Activated gamma-delta T cell (primary cell): ENCODE measurements around the gene PTGDR2.
"Not testable (repeated sequence)": the region's sequence is repeated elsewhere in the genome, so short reads cannot be mapped to it uniquely, and the experiment has no call there.

Source experiments
- DNase-seq: peaks from one replicate; lab custom pipeline; 2025; lab: John Stamatoyannopoulos, UW

PTGDR2 gene

DNA sequence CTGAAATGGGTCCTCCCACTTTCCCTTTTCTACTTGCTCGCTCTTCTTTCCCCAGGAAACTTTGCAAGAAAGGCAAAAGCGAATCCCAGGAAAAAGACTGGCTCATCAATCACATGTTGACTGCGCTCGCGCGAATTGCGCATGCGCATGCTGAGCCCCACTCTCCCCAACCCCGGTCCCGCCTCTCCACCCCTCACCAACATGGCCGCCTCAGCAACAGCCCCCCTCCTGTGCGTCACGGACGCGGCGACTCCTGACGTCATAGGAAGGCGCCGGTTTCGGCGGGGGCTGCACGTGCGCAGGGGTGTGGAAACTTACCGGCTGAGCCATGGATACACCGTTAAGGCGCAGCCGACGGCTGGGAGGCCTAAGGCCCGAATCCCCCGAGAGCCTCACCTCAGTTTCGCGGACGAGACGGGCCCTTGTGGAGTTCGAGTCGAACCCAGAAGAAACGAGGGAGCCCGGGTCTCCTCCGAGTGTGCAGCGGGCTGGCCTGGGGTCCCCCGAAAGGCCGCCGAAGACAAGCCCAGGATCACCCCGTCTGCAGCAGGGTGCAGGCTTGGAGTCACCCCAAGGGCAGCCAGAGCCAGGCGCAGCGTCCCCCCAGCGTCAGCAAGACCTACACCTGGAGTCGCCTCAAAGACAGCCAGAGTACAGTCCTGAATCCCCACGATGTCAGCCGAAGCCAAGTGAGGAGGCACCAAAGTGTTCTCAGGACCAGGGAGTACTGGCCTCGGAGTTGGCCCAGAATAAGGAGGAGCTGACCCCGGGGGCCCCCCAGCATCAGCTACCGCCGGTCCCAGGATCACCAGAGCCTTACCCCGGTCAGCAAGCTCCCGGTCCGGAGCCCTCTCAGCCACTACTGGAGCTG is 13.7 kb downstream of the PTGDR2 start, which contains the start of gene CCDC86:
Gene CCDC86 (plus strand): TSS at position 317 of the 871 bp plus-strand sequence. CDS start 12 bp downstream, at position 329.
- DNase-seq: peak; percentile 96

DNA sequence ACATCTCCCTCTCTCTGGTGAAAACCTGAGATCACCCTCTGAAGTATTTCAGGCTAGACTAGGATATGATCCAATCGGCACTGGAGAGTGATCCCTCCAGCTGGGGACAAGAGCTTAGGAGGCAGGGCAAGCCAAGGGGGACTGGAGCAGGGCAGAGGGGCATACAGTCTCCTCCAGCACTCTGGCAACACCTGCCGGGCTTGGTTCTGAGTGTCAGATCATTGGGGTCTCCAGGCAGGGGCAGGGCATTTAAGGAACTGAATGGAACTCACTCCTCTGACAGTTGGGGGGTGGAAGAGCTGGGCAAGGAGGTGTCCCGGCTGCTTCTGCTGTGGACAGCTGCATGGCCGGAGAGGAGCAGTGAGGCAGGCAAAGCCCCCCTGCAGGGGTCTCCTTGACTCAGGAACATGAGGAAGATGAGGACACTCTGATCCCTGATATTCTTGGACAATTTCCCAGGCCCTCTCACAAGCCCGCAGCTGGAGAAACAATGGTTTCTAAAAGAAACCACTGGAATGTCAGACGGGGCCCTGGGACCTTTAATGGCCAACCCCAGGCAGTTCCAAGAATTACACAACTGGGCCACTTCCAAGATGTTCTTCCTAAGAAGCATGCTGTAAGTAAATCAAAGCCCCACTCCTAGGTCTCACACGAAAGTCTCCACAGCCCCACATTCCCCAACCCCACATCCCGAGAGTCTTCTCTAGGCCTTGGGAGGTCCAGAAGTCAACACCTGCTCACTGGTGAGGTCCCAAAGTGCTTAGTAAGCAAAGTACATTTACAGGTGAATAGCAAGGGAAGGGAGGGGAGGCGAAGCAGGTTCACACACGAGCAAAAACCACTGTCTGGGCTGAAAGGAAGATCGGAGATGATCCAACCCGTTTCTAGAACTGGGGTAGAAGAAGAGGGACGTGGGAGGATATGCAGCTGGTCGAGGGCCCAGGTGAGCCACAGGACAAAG is 15.0 kb downstream of the PTGDR2 start:
- no peak for DNase-seq

DNA sequence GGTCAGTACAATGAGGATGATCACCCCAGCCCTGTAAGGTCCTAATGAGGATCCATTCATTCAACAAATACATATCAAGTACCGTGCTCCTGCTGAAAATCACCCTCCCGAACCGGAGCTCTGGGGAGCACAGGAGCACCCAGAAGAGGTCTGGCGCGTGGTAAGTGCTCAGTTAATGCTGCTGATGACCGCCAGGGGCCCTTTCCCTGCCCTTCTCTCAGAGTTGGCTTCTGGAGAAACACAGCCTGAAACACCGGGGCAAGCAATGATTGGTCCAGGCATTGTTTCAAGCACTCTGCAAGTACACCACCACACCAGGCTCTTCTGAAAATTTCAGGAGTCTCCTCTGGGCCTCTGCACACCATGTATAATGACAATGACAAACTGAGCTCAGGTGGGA is 17.6 kb downstream of the PTGDR2 start:
- DNase-seq: no peak

DNA sequence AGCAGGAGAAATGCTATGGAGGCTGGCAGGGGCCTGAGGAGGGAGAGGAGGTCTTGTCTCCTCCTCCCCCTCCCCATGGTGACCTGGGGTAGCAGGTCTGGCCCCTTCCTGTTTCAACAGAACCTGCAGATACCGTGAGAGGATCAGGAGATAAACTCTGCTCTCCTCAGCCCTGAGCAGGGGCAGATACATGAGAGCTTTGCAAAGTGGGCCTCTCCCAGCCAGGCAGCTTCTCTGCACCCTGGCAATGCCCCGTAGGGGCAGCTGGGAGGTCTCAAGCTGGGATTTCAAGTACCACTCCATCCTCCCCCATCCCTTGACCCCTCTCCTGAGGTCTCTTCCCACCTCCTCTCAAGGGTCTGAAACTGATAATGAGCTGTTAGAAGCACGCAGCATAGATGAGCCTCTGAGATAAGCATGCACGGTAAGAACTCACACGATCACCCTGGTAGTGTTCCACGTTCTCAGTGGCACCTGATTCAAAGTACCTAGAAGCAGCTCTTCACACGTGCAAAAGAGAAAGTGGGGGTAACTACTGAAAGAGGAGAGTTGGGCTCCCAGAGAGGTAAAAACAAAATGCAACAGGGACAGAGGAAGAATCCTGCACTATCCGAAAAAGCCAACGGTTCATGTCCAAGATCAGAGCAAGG is 18.8 kb downstream of the PTGDR2 start:
- no peak for DNase-seq

DNA sequence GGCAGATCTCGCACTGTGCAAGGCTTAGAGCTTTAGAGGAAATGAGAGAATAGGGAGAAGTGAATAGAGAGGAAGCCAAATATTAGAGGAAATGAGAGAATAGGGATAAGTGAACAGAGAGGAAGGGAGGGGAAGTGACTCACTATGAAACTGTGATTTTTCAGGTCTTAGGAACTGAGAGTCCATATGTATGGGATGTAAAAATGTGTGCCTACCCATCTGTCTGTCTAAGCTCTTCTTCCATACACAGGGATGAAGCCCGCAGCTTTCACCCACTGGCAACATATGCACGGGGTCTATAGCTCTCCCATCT is 20.3 kb downstream of the PTGDR2 start:
- DNase-seq: no peak

- no peak for DNase-seq
Observed at GRCh38 chr11:60834742-60835533, 20.8 kb downstream of the PTGDR2 start.

DNA sequence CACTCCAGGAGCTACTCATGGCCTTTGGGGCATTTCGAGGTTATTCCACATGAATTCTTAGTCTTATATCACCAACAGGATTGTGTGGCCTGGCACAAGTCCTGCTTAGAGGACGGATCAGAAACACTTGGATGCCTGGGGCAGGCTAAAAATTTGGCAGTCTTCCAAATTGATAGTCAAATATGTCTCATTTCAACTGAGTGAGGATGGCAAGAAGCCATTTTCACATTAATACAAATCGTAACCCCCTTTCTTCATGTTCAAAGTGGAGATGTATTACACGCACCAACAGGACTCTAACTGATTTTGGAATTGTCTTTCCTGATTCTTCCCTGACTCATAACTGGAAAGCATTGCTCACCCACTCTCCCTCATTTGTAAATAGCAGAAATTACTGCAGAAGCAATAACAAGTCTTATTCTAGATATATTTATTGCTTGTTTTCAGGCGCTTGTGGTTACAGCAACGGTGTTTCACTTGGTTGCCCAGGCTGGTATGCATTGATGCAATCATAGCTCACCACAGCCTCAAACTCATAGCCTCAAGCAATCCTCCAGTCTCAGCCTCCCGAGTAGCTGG is 24.2 kb downstream of the PTGDR2 start:
- no peak for DNase-seq

DNA sequence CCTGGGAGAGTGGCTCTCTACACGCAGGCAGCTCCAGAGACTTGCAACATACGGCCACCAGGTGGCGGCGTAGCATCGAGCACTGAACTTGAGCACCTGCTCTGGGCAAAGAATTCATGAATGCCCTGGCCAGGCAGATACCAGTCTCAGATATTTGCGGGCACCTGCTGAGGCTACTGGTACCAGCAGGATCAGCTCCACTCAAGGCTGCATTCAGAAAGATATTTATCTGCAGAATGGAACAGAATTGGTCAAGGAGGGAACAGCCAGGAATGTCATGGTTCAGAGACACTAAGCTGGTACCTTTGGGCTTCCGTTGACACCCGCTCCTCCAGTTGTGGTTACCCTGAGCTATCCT is 24.6 kb downstream of the PTGDR2 start:
- DNase-seq: peak; percentile 21

- DNase-seq: no peak
Observed at GRCh38 chr11:60830478-60831142, 25.1 kb downstream of the PTGDR2 start.

DNA sequence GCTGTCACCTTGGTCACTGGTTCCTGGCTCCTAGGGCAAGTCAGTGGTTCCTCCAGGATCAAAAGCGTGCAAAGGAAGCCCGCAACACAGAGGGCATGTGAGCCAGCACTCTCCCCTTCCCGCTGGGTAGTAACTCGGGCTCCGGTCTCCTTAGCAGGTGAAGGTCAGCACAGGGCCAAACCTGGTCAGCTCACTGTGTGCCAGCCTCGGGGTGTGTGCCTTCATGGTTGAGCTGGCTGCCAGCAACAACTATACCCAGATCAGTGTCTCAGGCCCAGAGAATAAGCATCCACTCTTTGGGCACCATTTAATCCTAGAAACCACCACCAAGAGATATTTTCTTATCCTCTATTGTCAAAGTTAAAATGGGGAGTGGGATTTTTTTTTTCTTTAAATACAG is 30.0 kb downstream of the PTGDR2 start:
- no peak for DNase-seq

GRCh38 chr11:60825118-60825517 is 30.6 kb downstream of the PTGDR2 start:
- no peak for DNase-seq

- DNase-seq: not testable (repeated sequence)
Observed at GRCh38 chr11:60823745-60824306, 31.9 kb downstream of the PTGDR2 start.

- DNase-seq: no peak
Observed at GRCh38 chr11:60821827-60822599, 33.7 kb downstream of the PTGDR2 start.

GRCh38 chr11:60818057-60818456 is 37.7 kb downstream of the PTGDR2 start:
- no peak for DNase-seq

- no peak for DNase-seq
Observed at GRCh38 chr11:60816590-60817157, 39.1 kb downstream of the PTGDR2 start.

DNA sequence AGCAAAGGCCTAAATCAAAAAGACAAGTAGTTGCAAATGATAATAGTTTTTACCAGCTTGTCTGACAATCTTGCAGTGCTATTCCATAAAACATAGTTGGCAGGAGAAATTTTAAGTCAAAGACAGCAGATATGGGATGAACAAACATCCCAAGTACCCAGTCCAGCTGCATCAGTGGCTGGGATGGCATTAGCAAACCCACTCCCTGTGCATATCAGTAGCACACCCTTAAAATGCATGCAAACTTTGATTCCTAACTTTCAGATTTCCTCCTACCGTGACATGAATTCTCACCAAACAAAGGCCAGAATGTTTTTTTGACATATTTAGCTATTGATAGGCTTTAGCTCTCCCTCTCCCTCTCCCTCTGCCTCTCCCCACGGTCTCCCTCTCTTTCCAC is 41.6 kb downstream of the PTGDR2 start:
- no peak for DNase-seq

DNA sequence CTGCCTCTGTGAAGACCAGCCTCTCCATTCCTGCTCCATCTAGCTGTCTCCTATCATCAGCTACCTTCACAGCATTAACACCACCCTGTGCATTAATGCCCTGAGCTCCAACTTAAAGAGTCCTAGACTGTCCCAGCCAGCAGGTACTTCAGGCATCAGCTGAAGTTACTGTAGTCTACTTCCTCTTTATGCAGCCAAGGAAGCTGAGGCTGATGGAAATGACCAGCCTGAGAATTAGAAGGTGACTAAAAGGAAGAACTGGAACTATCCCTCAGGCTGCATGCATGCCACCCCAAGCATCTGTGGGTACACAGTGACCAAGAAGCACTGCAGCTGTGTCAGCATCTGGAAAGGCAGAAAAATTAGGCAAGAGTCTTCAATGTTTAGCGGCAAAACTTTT is 42.4 kb downstream of the PTGDR2 start:
- DNase-seq: no peak

DNA sequence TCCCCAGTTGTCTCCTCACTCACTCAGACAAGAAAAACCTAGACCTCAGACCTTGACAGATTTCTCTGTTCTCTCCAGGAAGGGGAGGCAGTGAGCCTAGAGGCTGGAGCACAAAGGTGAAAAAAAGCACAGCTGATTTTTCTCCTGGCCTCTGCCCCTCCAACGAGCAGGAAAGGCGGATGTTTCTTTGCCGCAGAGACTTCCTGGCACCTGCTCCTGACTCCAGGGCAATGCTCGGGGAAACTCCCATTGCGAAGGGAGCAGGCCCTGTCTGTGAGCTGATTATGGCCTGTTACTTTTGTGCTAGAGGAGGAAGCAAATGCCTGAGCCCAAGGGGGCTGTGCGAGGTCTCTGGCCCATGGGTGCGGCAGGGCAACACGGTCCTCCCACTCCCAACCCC is 45.2 kb downstream of the PTGDR2 start:
- DNase-seq: no peak

GRCh38 chr11:60810151-60810550 is 45.6 kb downstream of the PTGDR2 start:
- no peak for DNase-seq
